ENCODE measurements around the gene TROAP.
"Not testable (repeated sequence)": the region's sequence is repeated elsewhere in the genome, so short reads cannot be mapped to it uniquely, and the experiment has no call there.

The TROAP gene

DNA sequence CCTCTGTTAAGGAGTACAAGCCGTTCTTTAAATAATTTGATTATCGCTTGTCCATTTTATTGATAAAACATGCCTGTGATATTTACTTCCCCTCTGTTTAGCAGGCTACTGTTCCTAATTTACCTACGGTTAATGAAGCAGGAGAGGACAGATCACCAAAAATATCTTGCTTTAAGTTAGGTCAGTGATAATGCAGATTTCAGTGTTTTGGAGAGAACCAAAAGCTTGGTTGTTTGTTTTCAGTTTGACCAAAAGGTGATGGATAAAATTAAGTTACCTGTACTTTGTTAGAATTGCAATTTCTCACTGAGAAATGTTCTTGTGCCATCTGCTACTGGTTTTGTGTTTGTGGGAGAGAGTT lies 45.2 kb downstream of the TROAP start:
- no peak for DNase-seq (ENCODE audit: low read depth)

DNA sequence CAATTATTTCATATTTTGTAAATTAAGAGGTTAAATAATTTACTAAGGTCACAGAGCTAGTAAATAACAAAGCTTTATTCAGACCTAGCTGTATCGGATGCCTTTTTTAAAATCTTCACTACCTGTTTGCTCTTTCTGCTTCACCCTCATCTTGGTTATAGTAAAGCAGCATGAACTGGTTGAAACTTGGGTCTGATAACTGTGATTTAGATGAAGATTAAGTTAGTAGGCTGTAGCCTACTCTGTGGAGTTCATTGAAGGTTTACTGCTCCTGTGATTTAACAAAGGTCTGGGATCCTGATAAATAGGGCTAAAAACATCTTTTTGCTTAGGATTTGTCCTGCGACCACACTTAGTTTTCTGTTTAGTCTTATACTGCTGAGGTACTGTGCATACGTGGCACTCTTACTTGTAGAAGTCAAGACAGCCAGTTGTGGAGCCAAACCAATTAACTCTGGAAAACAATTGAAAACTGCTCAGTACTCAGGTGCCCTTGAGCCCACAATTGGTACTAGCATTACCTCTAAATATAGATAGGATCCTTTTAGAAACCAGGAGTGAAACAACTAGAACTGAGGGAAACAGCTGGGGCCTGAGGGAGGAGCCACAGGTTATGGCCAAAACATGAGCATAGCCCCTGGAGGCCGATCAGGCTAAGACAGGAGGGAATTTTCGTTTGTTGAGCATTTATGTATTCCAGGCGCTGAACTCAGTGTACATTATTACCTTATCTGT lies 46.5 kb downstream of the TROAP start:
- DNase-seq (ENCODE audit: low read depth), result no peak

DNA sequence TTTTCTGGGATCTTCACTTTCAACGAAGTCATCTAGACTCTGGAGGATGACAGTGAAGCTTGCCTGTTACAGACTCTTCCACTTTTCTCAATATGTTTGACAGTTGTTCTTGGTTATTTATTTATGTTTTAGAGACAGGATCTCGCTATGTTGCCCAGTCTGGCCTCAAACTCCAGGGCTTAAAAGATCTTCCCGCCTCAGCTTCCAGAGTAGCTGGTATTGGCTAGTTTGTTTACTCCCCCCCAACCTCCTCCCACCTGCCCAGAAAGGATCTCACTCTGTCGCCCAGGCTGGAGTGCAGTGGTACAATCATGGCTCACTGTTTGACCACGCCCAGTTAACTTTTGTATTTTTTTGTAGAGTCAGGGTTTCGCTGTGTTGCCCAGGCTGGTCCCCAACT lies 47.5 kb downstream of the TROAP start:
- DNase-seq (ENCODE audit: low read depth), result no peak

DNA sequence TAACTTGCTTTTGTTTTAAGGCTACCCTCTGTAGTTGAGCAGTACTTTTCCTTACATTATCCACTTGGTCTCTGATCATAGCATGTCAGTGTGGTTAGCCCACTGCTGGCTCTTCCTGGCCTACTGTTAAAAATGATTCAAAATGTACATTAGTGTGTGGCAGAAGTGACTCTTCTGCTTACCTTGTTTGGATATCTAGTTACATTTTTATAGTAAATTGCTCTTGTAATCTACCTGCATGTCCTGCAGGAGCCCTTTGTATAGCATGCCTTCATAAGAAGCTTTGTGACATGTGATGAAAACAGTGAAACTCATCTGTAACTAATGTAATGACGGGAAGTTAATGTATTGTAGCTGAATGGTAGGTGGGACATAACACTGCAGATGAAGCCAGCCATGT lies 52.4 kb downstream of the TROAP start:
- no peak for DNase-seq (ENCODE audit: low read depth)

DNA sequence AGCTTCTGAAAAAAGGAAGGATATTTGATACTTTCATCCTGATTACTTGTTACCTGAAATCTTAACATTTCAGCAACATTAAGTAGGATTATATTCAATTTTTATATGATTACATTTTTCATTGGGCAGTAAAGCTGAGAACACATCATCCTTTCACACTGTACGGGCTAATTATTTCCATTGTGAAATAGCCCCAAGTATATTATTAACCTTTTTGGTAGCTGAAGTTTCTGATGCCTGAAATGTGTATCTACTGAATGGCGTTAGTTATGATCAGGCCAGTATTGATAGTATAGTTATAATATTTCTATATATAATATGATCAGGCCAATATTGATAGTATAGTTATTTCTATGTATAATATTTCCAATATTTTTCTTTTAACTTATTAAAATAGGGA lies 54.3 kb downstream of the TROAP start:
- no peak for DNase-seq (ENCODE audit: low read depth)

DNA sequence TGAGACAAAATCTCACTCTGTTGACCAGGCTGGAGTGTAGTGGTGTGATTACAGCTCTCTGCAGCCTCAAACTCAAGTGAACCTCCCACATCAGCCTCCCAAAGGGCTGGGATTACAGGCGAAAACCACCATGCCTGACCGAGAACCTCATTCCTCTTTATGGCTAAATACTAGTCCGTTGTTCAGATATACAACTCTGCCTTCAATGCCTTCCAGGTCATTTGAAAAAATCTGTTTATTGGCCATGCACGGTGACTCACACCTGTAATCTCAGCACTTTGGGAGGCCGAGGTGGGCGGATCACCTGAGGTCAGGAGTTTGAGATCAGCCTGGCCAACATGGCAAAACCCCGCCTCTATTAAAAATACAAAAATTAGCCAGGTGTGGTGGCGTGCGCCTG lies 57.1 kb downstream of the TROAP start:
- not testable (repeated sequence) for DNase-seq (ENCODE audit: low read depth)

Measured in CMK (cell line).